Measurements from ENCODE around the gene PRKG1. TPM values are rescaled to one million over a fixed set of nuclear protein-coding genes. Genes with fewer than 3 reads are reported as not detected.

Gene PRKG1
- total RNA-seq, 2 donors from 2014 or later = 8.1 to 16.6 TPM

GRCh38 chr10:51121861-51122260, 47.6 kb downstream of the PRKG1 start:
- no peaks in the 10 kb centered on the region for H3K36me3 ChIP-seq
- no peaks in the 10 kb centered on the region for H3K4me1 ChIP-seq
- no peak overlapping the region for H3K4me3 ChIP-seq
- H3K9me3 ChIP-seq = no peaks in the 10 kb centered on the region
- no peak for TF ChIP-seq CTCF (IDR thresholded peaks at IDR 0.05)
- intact Hi-C loops (cut with DNase I) = no loop called here
- H3K27ac ChIP-seq = no peak overlapping the region
- DNase-seq = no peak
- H3K9ac ChIP-seq (ENCODE audit: low read depth in 2 of 2, low read length in 2 of 2) = no peak overlapping the region
- H3K27me3 ChIP-seq = no peaks in the 10 kb centered on the region

DNA sequence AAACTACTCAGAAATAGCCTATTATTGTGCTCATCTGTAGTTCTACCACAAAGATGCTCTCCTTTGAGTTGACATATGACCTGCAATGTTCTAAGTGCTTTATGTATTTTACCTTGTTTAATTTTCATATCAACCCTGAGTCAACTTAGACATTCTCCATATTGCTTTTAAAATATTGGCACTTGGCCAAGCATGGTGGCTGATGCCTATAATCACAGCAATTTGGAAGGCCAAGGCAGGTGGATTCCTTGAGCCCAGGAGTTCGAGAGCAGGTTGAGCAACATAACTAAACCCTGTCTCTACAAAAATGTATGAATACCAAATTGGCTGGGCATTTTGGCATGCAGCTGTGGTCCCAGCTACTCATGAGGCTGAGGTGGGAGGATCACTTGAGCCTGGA, 50.6 kb downstream of the PRKG1 start:
- Histone ChIP-seq H3K27ac (no peak overlapping the region), H3K9ac (ENCODE audit: low read depth in 2 of 2, low read length in 2 of 2) (no peak overlapping the region), H3K4me3 (no peak overlapping the region), H3K36me3 (no peaks in the 10 kb centered on the region), H3K9me3 (no peaks in the 10 kb centered on the region), H3K27me3 (no peaks in the 10 kb centered on the region), H3K4me1 (no peaks in the 10 kb centered on the region)
- DNase-seq = no peak
- TF ChIP-seq CTCF (IDR thresholded peaks at IDR 0.05) = no peak
- intact Hi-C loops (cut with DNase I) = no loop called here

- TF ChIP-seq CTCF (IDR thresholded peaks at IDR 0.05) = no peak
- no peaks in the 10 kb centered on the region for H3K36me3 ChIP-seq
- intact Hi-C loops (cut with DNase I) = no loop called here
- no peak overlapping the region for H3K4me3 ChIP-seq
- DNase-seq = no peak
- H3K4me1 ChIP-seq = no peaks in the 10 kb centered on the region
- H3K9ac ChIP-seq (ENCODE audit: low read depth in 2 of 2, low read length in 2 of 2) = no peak overlapping the region
- no peaks in the 10 kb centered on the region for H3K27me3 ChIP-seq
- no peaks in the 10 kb centered on the region for H3K9me3 ChIP-seq
- H3K27ac ChIP-seq = no peak overlapping the region
Measured at GRCh38 chr10:51125518-51125917, 51.2 kb downstream of the PRKG1 start.

DNA sequence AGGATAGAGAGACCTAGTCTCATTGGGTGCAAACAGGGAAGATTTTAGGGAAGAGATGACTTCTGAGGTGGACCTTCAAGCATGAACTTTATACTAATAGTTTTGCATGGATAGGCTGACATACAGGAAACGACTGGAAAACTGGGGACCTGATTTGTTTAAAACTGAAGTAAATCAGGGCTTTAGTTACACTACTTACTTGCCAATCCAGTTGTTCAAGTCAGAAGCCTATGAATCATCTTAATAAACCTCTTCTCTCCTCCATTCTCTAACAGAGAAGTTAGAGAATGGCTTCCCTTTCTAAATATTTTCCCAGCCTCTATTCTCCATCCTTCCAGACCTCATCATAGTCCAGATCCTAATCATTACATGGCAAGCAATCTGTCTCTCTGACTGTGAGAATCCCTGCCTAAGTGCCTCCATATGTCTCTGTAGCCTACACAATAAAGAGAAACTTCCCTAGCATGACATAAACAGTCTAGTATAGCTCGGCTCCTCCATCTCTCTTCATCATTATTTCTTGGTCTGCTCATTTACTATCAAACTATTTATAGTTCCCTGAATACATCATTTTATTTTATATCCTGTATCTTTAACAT, 55.8 kb downstream of the PRKG1 start:
- Histone ChIP-seq H3K9me3 (no peaks in the 10 kb centered on the region), H3K4me3 (no peak overlapping the region), H3K27ac (no peak overlapping the region), H3K9ac (ENCODE audit: low read depth in 2 of 2, low read length in 2 of 2) (no peak overlapping the region), H3K27me3 (no peaks in the 10 kb centered on the region), H3K4me1 (no peaks in the 10 kb centered on the region), H3K36me3 (no peaks in the 10 kb centered on the region)
- DNase-seq = no peak
- intact Hi-C loops (cut with DNase I) = no loop called here
- no peak for TF ChIP-seq CTCF (IDR thresholded peaks at IDR 0.05)

- Histone ChIP-seq H3K4me3 (no peak overlapping the region), H3K36me3 (no peaks in the 10 kb centered on the region), H3K9me3 (no peaks in the 10 kb centered on the region), H3K4me1 (no peaks in the 10 kb centered on the region), H3K9ac (ENCODE audit: low read depth in 2 of 2, low read length in 2 of 2) (no peak overlapping the region), H3K27ac (no peak overlapping the region), H3K27me3 (no peaks in the 10 kb centered on the region)
- TF ChIP-seq CTCF (IDR thresholded peaks at IDR 0.05) = no peak
- no peak for DNase-seq
- intact Hi-C loops (cut with DNase I) = no loop called here
Measured at GRCh38 chr10:51137756-51138529, 63.7 kb downstream of the PRKG1 start.

Data from colonic mucosa (tissue), 4 donors.